ENCODE results near the gene TSPAN18.

TSPAN18 gene

DNA sequence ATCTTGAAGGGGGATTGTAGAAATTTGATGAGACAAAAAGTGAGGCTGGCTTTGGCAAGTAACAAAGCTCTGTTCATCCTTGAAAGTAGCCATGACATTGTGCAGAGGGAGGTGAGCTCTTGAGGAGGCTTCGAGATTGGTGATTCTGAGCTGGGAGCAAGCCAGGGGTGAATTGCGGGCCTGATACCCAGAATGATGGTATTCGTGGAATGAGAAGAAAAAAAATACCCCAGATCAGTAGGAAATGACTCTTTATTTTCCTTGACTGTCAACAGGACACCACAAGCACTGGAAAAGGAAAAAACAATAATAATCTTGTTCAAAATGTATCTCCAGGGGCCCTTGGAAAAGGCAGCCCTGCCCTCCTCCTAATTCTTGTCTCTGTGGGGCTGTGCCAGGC is 62.7 kb downstream of the TSPAN18 start:
- TF ChIP-seq, protein P1, sequence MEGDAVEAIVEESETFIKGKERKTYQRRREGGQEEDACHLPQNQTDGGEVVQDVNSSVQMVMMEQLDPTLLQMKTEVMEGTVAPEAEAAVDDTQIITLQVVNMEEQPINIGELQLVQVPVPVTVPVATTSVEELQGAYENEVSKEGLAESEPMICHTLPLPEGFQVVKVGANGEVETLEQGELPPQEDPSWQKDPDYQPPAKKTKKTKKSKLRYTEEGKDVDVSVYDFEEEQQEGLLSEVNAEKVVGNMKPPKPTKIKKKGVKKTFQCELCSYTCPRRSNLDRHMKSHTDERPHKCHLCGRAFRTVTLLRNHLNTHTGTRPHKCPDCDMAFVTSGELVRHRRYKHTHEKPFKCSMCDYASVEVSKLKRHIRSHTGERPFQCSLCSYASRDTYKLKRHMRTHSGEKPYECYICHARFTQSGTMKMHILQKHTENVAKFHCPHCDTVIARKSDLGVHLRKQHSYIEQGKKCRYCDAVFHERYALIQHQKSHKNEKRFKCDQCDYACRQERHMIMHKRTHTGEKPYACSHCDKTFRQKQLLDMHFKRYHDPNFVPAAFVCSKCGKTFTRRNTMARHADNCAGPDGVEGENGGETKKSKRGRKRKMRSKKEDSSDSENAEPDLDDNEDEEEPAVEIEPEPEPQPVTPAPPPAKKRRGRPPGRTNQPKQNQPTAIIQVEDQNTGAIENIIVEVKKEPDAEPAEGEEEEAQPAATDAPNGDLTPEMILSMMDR (IDR thresholded peaks at IDR 0.05) = no peak

DNA sequence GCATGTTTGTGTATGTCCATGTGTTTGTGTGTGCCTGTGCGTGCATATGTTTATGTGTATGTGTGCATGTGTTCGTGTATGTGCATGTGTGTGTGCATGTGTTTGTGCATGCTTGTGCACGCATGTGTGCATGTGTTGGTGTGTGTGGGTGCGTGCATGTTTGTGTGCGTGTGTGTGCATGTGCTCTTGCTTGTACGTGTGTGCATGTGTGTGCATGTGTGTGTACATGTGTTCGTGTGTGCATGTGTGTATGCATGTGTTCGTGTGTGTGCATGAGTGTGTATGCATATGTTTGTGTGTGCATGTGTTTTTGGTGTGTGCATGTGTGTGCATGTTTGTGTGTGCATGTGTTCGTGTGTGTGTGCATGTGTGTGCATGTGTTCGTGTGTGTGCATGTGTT is 63.4 kb downstream of the TSPAN18 start:
- TF ChIP-seq, protein P1 (IDR thresholded peaks at IDR 0.05) = no peak

DNA sequence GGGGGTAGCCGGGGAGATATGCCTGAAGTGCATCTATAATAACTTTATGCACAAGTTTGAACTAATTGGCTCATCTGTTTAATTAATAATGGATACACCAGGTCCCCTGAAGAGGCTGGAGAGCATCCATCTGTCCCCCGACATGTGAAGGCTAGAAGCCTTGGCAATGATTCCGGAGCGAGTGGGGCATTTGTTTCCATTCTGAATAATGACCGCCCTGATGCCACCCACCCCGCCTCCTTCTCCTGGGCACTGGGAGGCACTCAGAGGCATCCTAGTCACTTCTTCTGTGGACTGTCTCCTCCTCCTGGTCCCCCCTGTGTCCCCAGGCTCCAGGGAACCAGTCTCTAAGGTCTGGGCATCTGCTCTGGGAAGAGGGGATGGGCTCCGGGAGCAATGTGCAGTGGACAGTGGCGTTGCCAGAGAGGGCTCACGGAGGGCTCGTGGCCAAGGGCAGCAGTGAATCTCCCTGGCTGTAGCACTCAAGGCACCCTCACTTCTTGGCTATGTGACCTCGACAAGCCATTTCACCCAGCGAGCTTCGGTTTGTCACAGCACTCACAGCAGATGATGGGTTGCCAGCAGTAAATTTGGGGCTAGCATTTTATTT is 64.7 kb downstream of the TSPAN18 start:
- TF ChIP-seq, protein P1 (IDR thresholded peaks at IDR 0.05) = no peak

DNA sequence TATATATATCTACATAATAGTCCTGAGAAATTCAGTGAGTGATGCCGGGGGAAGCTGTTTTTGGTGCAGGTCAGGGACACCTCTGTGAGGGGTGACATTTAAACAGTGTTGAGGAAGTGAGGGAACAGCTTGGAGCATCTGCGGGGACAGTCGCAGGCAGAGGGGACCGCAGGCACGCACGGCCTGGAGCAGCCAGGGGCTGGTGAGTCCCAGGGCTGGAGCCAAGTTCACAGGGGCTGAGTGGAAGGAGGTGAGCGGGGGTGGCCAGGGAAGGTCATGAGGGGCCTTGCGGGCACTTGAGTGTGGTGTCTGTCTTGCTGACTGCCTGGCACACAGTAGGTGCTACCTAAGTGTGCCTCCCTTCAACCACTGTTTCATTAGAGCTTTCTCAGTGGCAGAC is 65.4 kb downstream of the TSPAN18 start:
- TF ChIP-seq, protein P1 (IDR thresholded peaks at IDR 0.05) = no peak

DNA sequence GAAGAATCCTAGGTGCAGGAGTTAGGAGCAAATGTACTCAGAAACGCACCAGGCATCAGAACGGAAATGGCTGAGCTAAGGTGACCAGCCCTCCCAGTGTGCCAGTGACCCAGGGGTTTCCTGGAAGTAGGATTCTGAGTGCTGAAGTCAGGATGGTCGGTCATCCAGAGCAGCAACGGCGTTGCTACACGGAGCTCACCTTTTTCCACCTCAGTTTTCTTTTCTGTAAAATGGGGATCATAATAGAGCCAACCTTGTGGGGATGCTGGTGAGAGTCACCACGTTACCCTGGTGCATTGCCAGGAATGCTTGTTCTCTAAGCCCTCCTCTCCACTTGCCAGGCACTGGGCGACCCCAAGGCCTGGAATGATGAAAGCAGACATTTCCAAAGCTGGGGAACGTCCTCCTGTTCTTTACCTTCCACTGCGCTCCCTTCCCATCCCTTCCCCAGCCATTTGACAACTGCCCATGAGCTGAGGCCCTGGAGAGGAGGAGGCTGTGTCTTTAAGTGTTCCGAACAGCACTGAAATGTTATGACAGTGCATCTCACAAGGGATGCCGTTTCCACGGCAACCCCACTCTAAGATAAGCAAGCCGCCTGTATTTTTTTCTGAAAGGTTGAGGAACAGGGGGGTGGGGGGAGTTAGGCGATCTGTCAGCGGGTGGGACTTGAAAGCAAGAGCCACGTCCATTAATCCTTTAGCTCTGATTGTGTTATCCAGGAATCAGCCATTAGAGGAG is 66.8 kb downstream of the TSPAN18 start:
- TF ChIP-seq, protein P1 (IDR thresholded peaks at IDR 0.05) = no peak

DNA sequence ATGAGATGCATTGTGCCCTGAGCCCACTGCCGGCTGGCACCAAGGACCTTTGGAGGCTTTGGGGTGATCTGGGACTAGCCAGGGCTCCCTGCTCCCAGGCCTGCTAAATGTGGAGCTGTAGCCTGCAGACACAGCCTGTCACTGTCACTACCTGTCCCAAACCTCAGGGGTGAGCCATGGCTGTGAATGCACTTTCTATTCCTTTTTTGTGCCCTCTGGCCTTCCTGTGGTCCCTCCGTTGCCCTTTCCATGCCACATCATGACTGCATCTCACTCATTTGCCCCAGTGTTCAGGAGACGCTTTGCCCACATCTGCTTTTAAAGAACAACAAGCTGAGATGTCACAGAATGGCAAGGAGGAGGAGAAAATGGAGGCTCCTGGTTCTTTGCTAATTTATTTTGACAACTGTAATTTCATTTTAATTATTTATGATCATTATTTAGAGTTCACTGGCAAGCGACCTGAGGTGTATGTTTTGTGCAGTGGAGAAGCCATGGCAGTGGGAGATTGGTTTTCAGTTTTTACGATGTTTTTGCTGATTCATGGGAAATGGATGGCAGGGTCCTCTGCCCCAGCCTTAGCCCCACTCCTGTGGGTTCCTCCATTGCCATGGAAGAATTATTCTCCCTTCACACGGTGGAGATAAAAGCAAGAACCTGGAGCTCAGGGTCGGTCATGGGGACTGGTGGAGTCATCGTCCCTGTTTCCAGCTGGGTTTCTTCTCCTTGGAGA is 69.2 kb downstream of the TSPAN18 start:
- TF ChIP-seq, protein P1 (IDR thresholded peaks at IDR 0.05) = no peak

DNA sequence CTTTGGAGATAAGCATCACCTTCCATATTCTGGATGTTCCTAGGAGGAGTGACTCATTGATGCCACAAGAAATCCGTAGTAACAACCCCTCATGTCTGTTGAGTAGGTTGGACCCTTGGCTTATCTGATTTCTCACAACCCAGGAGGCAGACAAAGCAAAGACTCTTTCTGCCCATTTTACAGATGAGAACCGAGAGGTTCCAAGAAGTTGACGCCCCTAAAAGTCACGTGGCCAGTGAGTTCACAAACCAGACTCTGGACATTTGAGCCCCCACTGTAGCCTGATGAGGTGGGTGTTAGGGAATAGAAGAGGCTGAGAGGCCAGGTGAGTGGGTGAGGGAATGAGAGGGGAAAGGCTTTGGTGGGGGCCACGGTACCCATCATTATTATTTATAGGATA is 70.3 kb downstream of the TSPAN18 start:
- TF ChIP-seq, protein P1 (IDR thresholded peaks at IDR 0.05) = no peak
